ENCODE results near the gene EFCAB5. TPM values are rescaled to one million over a fixed set of nuclear protein-coding genes. Genes with fewer than 3 reads are reported as not detected.
A peak's percentile ranks its signal among the peaks of the same experiment; 100 is the strongest.

The EFCAB5 gene
- total and polyA plus RNA-seq, 12 donors, result 0.03 to 1.4 (median 0.19) TPM; not detected in 6

GRCh38 chr17:29924786-29925185, 16.6 kb upstream of the EFCAB5 start:
- TF ChIP-seq POLR2A (IDR thresholded peaks at IDR 0.05), result no peak
- TF ChIP-seq, protein P1, sequence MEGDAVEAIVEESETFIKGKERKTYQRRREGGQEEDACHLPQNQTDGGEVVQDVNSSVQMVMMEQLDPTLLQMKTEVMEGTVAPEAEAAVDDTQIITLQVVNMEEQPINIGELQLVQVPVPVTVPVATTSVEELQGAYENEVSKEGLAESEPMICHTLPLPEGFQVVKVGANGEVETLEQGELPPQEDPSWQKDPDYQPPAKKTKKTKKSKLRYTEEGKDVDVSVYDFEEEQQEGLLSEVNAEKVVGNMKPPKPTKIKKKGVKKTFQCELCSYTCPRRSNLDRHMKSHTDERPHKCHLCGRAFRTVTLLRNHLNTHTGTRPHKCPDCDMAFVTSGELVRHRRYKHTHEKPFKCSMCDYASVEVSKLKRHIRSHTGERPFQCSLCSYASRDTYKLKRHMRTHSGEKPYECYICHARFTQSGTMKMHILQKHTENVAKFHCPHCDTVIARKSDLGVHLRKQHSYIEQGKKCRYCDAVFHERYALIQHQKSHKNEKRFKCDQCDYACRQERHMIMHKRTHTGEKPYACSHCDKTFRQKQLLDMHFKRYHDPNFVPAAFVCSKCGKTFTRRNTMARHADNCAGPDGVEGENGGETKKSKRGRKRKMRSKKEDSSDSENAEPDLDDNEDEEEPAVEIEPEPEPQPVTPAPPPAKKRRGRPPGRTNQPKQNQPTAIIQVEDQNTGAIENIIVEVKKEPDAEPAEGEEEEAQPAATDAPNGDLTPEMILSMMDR (IDR thresholded peaks at IDR 0.05), result no peak
- intact Hi-C loops (cut with DNase I), result no loop called here
- Histone ChIP-seq H3K36me3 (replicated peaks in 1 of 2) (no peaks in the 10 kb centered on the region), H3K27ac (no peak overlapping the region), H3K27me3 (no peaks in the 10 kb centered on the region), H3K4me3 (no peak overlapping the region), H3K4me1 (replicated peaks in 1 of 2) (peaks cover 8 to 35% of the 10 kb centered on the region in 2 donors), H3K9me3 (replicated peaks in 1 of 3) (no peaks in the 10 kb centered on the region)
- DNase-seq, result no peak
- 79 to 92% (median 86%) methylated on average over 1 of the region's 1 CpG for WGBS, 4 donors

DNA sequence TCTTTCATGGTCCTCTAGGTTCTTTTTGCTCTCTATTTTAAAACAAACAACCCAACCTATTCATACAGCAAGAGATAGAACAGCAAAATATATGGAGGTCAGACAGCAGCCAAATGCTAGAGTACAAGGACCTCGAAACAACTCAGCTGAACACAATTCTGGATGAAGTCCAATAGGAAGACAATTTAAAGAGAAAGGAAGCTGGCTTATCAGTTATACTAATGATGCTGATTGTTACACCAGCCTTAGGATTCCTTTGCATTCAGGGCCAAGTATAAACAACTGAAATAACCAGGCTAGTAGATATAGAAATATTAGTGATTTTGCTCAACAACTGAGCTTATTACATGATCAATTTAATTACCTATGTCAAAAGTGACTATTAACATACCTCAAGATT, 13.9 kb upstream of the EFCAB5 start:
- Histone ChIP-seq H3K36me3 (replicated peaks in 1 of 2) (no peaks in the 10 kb centered on the region), H3K4me1 (replicated peaks in 1 of 2) (peaks cover 20 to 44% of the 10 kb centered on the region in 2 donors), H3K27ac (no peak overlapping the region), H3K9me3 (replicated peaks in 1 of 3) (no peaks in the 10 kb centered on the region), H3K27me3 (no peaks in the 10 kb centered on the region), H3K4me3 (no peak overlapping the region)
- TF ChIP-seq, protein P1 (IDR thresholded peaks at IDR 0.05), result no peak
- no peak for TF ChIP-seq POLR2A (IDR thresholded peaks at IDR 0.05)
- intact Hi-C loops (cut with DNase I), result no loop called here
- 3 to 9% (median 7%) methylated on average over 1 of the region's 1 CpG for WGBS, 4 donors
- DNase-seq, result no peak

- Histone ChIP-seq H3K27me3 (no peaks in the 10 kb centered on the region), H3K27ac (peak overlapping the region; percentile 39 to 94 (median 82)), H3K4me1 (replicated peaks in 1 of 2) (peaks cover 20 to 39% of the 10 kb centered on the region in 2 donors), H3K9me3 (replicated peaks in 1 of 3) (no peaks in the 10 kb centered on the region), H3K36me3 (replicated peaks in 1 of 2) (no peaks in the 10 kb centered on the region), H3K4me3 (peak overlapping the region; percentile 19 to 93 (median 85))
- intact Hi-C loops (cut with DNase I), result no loop called here
- peak in 1 of 2 donors; percentile 7 for TF ChIP-seq POLR2A (IDR thresholded peaks at IDR 0.05)
- TF ChIP-seq, protein P1 (IDR thresholded peaks at IDR 0.05), result no peak
- 1 to 4% (median 2%) methylated on average over 13 of the region's 13 CpGs for WGBS, 4 donors
- DNase-seq, result peak; percentile 14 to 56 (median 24)
Measured at GRCh38 chr17:29929006-29929532, 12.4 kb upstream of the EFCAB5 start.

DNA sequence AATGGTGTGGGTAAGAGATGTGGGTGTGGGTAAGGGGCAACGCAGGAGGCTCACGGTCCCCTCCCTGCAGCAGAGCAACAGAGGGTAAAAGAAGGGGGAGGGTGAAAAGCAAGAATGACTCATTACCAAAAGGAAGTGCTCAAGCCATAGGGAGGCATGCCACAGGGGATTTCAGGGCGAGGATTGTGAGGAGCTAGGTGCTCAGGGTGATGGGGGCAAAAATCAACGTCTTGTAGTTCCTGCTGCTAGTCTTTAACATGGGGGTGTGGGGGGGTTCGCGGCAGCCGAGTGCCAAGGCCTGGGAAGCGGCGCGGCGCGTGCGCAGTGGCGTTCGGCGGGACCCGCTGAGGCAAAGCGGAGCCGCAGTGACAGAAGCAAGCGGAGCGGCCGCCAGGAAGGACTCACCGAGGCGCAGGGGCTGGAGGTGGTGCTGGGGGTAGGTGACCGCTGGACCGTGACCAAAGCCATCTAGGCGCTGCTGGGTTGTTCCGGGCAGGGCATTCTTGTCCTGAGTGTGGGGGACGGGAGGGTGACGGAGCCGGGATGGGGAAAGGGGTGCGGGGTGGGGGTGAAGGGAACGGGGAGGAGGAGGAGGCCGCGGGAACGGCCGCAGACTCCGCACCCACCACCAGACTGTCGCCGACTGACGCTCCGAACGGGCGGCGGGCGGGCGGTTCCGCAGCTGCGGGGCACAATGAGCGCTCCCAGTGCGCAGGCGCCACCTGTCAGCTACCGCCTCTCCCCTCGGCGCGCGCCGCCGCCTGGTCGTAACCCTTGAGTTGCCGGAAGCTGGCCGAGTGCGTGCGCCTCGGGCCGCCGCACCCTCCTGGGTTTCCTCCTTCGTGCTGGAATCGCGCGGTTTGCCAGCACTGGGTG, 11.7 kb upstream of the EFCAB5 start, which contains the start of gene SSH2:
SSH2 (minus strand) TSS at position 696 of the 876 bp plus-strand sequence; CDS start at position 468, 228 bp downstream.
- peak within 1 kb of the TSS; percentile 19 to 93 (median 85) for H3K4me3 ChIP-seq
- intact Hi-C loops (cut with DNase I), result loop anchor here (5.0 to 10.0 kb wide), 3 partner anchors 95 to 122 kb away; no protein-coding TSS in a partner anchor
- TF ChIP-seq, protein P1 (IDR thresholded peaks at IDR 0.05), result peak in 2 of 6 experiments; percentile 8 to 15
- peak; percentile 26 to 55 for TF ChIP-seq POLR2A (IDR thresholded peaks at IDR 0.05)
- H3K9me3 ChIP-seq (replicated peaks in 1 of 3), result no peaks in the 10 kb centered on the region
- DNase-seq, result peak; percentile 85 to 91 (median 86)
- H3K27me3 ChIP-seq, result no peaks in the 10 kb centered on the region
- peak within 1 kb of the TSS; percentile 39 to 94 (median 82) for H3K27ac ChIP-seq
- WGBS, 4 donors, result 0 to 2% (median 0%) methylated on average over 4 to 70 of the region's 71 CpGs
- H3K4me1 ChIP-seq (replicated peaks in 1 of 2), result peaks cover 20 to 39% of the 10 kb centered on the region in 2 donors
- no peaks in the 10 kb centered on the region for H3K36me3 ChIP-seq (replicated peaks in 1 of 2)

All from adrenal gland (tissue), 12 donors.